ENCODE results near the gene GALNT9.

GALNT9 gene

DNA sequence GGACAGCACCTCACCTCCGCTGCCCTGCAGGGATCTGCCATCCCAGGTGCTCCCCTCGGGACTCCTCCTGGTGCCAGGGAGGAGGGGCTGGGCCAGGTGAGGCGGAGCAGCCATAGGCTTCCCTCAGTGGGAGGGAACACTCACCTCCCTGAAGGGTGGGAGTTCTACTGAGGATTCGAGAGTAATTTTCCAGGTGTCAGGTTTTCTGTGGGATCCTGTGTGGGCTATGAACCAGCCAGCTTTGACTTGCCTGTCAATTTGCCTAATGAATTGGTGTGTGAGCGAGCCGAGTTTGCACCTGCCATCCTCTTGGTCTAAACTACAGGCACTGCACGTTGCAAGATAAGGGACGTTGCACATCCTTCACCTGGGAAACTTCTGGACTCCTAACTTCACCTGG is 134.8 kb downstream of the GALNT9 start:
- DNase-seq = no peak

DNA sequence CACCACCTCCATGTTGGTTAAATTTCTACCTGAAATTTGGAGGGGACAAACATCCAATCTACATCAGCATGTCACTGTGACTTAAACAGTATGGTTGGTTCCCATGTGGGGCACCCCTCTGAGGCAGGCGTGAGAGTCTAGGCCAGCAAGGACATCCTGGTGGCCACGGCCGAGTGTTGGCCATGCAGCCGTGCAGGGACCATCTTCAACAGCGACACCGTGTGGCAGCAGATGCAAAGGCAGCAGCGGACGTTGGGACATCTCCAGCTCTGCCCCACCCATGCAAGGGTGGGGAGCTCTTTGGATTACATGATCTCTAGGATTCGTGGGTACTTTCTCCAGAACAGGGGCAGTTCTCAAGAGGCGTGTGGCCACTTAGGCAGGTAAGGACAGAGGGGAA is 135.3 kb downstream of the GALNT9 start:
- no peak for DNase-seq

DNA sequence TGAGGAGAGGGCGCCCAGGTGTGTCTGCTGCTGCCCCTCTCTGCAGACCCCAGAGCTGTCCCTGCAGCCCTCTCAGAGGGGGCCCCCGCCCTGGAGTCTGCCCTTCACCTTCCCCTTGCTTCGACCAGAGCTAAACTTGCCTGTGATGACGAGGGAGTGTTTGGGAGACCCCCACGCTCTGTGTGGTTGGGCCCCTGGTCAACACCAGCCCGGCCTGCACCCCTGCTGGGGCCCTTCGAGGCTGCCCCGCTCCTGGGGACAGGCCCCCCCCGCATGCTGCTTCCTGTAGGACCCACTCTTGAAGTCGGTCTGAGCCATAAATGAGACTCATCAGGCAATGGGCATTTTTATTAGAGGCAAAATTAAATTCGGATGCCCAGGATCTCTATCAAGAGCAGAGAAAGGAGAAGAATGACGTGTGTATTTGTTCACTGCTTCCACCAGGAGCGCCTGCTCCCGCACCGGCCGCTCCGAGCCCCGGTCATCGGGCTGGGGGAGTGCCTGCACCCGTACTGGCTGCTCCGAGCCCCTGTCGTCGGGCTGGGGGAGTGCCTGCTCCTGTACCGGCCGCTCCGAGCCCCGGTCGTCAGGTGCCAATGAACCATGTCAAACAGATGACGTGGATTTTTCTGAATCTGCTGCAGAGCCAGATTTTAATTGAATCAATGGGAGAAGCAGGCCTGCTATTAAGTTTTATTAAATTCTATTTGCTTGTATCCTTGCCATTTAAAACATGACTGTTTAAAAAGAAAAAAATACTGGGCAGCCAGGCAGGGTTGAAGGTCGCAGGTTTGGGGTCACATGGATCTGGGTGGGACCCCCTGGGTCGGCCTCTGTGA is 137.5 kb downstream of the GALNT9 start:
- DNase-seq = no peak

DNA sequence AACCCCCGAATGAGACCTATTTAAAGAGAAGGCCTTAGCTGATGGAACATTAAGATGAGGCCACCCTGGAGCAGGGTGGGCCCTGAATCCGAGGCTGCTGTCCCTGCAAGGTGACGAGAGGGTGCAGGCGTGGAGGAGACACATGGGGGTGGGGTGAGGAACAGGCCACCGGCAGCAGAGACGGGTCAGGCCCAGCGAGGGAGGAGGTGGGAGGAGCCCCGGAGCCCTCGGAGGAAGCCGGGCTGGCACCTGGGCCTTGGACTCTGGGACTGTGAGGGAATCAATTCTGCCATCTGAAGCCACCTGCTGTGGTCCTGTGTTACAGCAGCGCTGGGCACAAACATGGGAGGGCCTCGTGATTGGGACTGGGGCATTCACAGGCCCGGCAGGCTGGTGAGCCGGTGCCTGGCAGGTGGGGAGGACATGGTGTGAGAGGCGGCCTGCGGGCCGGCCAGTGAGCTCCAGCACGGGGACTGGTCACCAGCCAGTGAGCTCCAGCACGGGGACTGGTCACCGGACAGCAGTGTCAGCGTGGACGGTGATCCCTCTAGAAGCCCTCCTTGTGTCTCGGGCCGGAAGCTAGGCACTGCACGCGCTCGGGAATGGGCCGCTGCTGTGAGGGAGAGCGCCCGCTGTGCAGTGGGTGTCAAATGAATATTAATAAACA is 138.4 kb downstream of the GALNT9 start:
- no peak for DNase-seq

DNA sequence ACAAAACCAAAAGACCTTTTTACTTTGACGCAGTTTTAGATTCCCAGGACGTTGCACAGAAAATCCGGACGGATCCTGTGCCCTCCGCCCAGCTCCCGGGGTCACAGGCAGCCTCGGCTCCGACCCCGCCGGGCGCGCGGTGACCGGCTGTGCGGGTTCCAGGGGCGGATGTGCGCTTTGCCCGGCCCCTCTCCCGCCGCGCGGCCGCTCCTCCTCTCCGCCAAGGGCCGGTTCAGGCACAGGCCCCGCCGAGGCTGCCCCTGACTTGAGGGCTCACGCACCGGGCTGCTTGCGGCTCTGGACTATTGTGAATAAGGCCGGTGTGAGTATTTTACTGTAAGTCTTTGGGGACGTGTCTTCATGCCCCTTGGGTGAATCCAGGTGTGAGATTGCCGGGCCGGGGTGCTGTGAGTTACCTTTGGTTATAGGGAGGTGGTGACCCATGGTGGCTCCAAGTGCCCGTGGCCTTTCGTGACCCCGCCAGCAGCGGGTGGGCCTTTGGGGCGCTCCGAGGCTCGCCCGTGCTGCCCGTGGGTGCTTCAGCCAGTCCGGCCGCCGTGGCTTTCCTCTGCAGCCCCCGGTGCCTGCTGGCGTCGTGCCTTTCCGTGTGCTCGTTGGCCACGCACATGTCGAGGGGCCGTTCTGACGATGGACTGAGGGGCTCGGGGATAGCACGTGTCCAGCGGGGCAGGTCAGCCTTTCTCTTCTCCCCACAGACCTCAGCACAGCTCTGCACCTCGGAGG is 139.2 kb downstream of the GALNT9 start:
- DNase-seq = no peak

DNA sequence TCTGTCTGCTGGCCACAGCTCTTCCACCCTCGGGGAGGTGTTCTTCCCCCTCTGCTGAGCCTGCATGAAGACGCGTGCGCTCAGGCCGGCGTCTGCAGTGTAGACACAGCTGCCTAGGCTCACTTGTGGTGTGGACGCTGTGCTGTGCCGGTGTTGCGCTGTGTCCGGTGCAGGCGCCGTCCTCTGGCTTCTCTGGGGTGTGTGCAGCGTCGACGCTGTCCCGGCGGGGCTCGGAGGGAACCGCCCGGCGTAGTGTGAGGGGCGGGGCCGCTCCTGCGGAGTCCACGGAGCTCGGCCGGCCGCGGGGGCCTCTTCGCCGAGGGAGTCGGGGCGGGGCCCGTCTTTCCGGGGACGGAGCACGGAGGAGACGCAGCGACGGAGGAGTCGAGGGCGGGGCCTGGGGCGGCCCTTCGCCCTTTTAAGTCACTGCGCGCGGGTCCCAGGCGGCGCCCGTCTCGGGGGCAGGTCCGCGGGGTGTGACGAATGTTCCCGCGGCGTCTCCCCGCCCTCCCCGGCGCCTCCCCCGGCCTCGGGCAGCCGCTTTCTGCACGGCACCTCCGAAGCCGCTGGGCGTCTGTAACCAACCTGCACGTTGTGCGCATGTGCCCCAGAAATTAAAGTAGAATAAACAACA is 139.9 kb downstream of the GALNT9 start:
- DNase-seq = peak; percentile 96

DNA sequence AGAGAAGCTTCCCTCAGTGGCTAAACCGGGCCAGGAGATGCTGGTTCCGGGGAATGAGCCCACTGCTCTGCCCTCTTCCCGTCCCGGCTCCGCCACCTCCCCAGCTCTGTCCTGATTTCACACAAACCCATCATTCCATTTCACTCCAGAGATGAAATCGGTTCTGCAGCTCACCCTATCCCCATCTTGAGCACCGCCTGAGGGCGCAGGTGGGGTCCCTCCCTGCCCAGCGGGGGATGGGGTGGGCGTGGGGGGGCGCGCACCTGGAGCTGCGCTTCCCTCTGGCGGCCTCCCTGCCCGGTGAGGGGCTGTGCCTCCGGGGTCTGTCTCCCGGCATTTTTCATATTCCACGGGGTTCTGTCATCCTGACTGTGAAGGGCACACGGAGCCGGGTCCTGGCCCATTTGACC is 140.5 kb downstream of the GALNT9 start:
- no peak for DNase-seq

DNA sequence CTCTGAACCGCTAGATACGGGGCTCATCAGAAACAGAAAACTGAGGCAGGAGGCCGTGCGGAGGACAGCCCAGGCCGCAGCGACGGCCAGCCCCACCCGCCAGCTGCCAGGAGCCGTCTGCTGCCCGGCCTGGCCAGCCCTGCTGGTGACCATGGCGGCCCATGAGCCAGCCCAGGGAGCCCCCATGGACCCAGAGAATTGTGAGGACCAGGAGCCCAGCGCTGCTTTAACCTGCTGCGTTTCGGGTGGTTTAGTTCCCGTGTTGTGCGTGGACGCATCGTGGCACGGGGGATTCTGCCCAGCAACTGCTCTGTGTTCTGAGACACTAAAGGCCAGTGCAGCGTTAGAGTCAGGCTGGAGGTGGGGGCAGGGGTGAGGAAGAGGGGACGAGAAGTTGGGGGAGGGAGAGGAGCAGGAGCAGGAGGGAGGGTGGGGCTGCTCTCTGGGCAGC is 140.9 kb downstream of the GALNT9 start:
- DNase-seq = no peak

DNA sequence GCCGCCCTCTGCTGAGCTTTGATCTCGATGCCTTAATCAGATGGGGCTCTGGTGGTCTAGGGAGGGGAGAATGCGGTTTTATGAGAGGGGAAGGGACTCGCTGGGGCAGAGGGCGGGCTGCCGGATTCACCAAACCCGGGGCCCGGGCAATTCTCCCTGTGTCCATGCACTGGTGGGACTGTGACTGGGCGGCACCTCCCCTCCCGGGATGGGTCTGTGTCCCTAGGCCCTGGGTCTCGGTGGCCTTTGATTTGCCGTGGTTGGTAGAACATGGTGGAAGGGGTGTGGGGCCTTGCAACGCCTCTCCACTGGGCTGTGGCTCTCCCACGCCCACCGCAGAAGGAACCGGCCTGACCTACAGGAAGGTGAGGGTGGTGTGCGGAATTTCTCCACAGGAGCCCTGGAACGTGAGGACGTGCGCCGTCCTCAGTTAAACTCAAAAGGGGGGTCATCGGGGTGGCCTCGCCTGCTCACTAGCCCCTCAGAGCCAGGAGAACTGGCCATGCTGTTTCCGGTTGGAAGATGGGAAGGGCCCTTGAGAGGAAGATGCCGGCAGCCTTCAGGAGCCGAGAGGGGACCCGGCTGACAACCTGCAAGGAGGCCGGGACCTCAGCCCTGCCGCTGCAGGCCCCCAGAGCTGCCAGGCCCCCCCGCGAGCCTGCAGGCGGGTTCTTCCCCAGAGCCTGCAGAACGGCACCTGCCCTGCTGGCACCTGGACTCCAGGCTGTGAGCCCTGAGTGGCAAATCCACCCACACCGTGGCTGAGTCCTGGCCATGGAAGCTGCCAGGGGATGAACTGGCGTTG is 141.5 kb downstream of the GALNT9 start:
- no peak for DNase-seq

DNA sequence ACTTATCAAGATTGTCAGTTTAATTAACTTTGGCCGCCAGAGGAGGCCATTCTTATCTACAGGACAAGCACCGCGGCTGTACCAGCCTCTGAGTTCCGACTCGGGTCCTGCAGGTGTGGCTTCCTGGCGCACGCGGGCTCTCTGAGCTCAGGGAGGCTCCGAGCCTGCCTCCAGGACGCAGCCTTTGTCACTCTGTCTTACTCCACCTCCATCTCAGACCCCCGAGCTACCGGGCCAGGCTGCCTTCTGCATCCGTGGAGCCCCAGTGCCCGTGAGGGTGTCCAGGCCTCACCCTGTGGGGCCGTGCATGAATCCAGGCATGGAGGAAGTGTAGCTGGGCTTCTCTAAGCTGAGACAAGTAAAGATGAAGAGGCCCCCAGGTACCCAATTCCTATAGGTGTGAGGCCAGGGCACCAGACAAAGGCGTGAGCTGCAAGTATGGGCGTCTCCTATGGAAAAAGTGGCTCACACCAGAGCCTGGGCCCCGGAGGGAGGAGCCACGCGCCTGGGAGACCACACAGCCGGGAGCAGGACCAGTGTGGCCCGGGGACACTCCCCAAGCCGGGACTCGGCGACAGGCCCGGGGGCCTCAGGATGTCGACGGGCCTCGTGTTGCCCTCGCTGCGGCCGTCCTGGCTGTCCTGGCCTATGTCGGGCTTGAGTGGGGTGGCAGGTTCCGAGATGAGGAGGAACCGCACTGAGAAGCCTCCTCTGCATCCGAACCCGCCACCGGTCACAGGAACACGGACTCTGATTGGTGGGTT is 142.3 kb downstream of the GALNT9 start:
- DNase-seq = no peak

DNA sequence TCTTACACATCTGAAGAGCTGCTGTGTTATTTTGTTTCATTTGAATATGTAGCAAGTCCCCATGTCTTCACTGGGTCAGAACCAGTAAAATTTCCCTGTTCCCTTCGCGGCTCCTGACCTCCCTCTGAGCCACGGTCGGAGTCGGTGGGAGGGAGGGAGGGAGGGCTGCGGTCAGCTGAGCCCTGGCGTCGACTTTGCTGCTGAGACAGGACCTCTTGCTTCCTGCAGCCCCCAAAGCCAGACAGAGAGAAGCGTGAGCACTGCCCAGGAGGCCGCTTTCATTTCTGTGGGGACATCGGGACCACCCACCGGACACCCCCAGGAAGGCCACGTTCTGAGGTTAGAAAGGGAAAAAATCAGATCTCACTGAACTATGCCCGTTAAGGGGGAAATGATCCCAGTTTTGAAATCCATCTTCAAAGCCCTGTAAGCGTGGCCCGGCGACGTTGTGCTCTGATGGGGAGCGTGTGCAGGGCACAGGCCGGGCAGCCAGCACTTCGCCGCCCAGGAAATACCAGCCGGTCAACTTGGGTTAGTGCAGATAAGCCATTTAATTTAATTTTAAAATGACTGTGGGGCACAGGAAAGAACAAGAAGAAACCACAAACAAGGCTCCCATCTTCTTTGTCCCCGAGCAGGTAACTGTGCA is 143.1 kb downstream of the GALNT9 start:
- no peak for DNase-seq

DNA sequence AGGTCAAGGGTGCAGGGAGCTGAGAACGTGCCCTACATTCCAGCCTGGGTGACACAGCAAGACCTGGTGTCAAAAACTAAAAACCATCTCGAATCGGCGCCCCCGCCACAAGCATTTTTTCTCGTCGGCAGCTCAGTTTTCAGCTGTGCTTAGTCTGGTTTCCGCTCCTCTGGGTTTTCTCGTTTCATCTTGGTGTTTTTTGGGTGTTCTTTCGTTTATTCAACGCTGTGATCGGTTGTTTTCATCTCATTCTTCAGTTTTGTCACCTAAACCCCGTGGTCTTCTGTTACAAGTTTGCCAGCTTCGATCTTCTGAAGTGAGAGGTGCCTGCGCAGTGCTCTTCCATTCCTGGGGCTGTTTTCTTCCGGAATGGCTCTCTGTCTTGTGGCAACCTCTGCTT is 143.7 kb downstream of the GALNT9 start:
- DNase-seq = no peak

DNA sequence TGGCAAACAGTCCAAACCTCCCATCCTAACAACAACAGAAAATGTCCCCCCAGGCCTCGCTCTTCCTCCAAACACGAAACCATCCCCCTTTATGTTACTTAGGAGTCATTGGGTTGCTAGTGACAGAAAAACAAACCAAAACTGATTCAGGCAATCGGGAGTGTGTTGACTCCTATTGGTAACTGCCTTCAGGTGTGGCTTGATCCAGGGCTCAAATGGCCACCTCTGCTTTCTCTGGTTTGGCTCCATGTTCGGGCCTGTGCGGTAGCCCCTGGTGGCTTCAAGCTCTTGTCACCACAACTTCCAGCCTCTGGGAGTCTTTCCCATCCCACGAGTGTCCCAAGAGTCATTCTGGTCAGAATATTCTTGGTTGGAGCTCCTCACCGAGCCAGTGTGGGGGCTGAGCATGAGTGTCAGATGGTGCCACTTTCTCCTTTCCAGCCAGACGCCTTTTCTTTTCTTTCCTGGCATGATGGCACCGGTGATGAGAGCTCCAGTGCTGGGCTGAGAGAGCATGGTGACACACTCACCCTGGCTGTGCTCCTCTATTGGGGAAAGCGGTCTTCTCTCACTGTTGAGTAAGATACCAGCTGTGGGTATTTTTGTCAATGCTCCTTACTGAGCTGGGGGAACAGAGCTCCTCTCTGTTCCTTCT is 146.6 kb downstream of the GALNT9 start:
- no peak for DNase-seq

DNA sequence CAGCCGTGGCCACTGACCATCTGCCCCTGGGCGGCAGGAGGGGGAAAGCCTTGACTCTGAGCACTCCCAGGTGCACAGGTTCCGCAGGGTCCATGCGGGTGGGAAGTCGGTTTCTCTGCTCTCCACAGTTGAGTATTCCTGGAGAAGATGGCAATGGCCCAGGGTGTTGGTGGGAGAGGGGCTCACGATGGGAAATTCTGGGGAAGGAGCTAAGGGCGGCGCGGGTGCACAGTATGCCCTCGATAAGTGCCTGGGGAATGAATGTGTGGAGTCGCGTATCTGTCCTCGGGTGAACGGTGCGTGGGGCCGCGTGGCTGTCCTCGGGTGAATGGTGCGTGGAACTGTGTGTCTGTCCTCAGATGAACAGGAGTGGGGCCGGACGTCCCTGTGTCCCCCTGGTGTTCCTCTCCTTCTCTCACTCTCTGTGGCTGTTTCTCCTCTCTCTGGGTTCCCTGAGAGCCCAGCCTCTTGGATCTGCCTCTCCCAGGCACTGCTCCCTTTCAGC is 147.1 kb downstream of the GALNT9 start:
- DNase-seq = no peak

DNA sequence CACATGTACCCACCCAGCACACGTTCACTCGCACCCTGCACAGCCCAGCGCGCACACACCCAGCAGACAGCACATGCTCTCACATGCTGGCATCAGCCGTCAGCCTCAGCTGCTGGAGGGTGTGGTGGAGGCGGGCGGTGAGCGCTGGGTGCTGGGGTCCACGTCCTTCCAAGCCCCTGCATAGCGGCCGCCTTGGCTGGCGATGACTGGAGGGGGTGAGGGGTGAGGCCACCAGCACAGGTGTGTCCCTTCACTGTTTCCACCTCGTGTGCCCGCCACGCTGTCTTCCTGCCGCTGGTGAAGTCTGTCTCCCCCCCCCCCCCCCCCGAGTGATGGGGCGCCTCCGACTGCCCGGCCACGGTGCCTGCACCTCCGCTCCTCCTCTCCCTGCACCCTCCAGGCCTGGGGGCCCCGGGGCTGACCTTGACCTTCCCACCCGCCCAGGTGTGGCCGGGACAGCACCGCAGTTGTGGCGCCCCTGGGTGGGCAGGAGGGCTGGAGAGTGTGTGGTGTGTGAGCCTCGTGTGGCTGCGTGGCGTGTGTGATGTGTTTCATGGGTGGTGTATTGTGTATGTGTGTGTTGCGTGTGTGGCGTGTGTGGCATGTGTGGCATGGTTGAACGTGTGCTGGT is 147.7 kb downstream of the GALNT9 start:
- no peak for DNase-seq

DNA sequence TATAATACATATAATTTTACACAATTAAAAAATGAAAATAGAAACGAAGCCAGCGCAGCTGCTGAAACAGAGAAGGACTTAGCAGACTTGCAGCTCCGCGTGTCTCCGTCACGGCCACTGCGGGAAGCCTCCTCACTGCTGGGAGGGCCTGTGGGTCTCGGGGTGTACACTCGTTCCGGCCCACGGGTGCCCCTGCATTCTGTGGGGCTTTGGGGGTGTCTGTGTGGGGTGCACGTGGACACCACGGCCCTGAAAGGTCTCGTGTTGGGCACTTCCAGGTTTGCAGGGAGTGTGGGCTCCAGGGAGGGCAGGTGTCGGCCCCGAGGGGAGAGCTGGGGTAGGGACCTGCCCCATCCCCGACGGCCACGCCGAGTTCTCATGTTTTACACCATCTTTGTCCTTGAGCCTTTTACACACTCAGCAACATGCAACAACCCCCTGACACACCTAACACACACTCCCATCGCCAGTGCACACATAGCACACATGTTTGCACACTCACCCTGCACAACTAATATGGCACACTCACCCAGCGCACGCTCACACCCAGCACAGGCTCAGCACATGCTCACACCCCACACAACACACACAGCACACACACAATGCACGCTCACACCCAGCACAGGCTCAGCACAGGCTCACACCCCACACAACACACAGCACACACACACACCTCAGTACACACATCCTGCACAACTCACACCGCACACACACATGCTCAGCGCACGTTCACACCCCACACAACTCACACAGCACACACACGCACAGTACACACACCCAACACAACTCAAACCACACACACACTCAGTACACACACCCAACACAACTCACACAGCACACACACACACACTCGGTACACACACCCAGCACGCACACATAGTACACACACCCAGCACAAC is 148.5 kb downstream of the GALNT9 start:
- DNase-seq = no peak

DNA sequence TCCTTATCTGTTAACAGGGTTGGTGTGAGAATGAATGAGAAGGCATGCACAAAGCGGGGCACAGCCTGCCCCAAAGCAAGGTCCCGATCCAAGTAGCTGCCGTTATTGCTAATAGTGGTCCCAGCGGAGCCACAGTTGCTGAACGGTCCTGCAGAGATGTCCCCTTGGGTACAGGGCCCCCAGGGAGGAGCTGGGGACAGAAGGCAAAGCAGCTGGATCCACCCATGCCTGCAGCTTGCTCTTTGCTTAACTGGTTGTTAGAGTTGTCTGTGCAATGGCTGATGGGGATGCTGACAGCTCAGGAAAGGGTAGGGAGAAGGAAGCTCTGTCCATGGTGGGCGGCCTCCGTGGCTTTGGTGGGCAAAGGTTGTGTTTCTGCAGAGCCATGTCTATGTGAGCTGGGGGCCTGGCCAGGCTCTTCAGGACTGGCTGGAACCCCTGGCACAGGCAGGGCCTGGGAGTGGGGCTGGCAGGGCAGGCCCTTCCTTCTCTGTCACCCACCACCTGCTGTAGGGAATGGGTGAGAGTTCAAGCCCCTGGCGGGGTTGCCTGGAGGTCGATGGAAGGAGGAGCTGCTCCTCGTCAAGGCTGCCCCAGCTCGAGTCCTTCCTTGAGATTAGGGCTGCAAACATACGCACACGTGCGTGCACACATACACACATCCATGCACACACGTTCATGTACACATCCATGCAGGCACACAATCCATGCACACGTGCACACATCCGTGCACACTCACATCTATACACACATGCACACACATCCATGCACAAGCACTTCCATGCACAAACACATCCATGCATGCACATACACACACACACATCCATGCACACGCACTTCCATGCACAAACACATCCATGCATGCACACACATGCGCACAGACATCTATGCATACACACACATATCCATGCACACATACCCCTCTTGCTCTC is 149.7 kb downstream of the GALNT9 start:
- DNase-seq = no peak
